OCI-LY3 (cell line): ENCODE measurements around the gene RAET1E.
A peak's percentile ranks its signal among the peaks of the same experiment; 100 is the strongest.

Source experiments
- H2AFZ ChIP-seq: fragments of 200-600, 300-600 bp; shearing (Covaris generic); 2 replicates; pipeline ENCODE4 v1.6.0; 2014; ENCODE audit warnings: antibody characterized with exemption, low read depth, low read length
- H3K27ac ChIP-seq: fragments of 200-600, 300-600 bp; sonication (generic); 2 replicates; pipeline ENCODE4 v1.5.1; 2014; ENCODE audit warnings: mild to moderate bottlenecking, low read length, moderate library complexity, mixed read lengths
- H3K27me3 ChIP-seq: fragments of 200-600, 300-600 bp; sonication (generic); 2 replicates; pipeline ENCODE4 v1.6.1; 2014; ENCODE audit warnings: low read depth, low read length, mixed read lengths
- H3K36me3 ChIP-seq: fragments of 200-600, 300-600 bp; sonication (generic); replicated peaks from 2 replicates; pipeline ENCODE3; 2014; ENCODE audit warnings: low read depth, low read length, mixed read lengths
- H3K4me1 ChIP-seq: fragments of 300-600, 200-600 bp; sonication (generic); 2 replicates; pipeline ENCODE4 v1.6.1; 2014; ENCODE audit warnings: low read length, mixed read lengths
- H3K4me2 ChIP-seq: fragments of 200-600, 300-600 bp; sonication (generic); 2 replicates; pipeline ENCODE4 v1.6.1; 2014; ENCODE audit warnings: low read length, mixed read lengths
- H3K4me3 ChIP-seq: fragments of 300-600, 200-600 bp; sonication (generic); 2 replicates; pipeline ENCODE4 v1.5.1; 2014; ENCODE audit warnings: antibody characterized with exemption, mild to moderate bottlenecking, low read length, moderate library complexity
- H3K79me2 ChIP-seq: fragments of 300-600, 200-600 bp; shearing (Covaris generic); 2 replicates; pipeline ENCODE4 v1.6.1; 2014; ENCODE audit warnings: mild to moderate bottlenecking, low read length, mixed read lengths
- H3K9ac ChIP-seq: fragments of 300-600, 200-600 bp; shearing (Covaris generic); 2 replicates; pipeline ENCODE4 v1.6.0; 2014; ENCODE audit warnings: mild to moderate bottlenecking, low read length, moderate library complexity
- H3K9me3 ChIP-seq: fragments of 200-600, 300-600 bp; shearing (Covaris generic); 2 replicates; pipeline ENCODE4 v1.6.1; 2014; ENCODE audit warnings: low read length, mixed read lengths; ENCODE audit not compliant: insufficient read depth
- H4K20me1 ChIP-seq: fragments of 200-600, 300-600 bp; sonication (generic); 2 replicates; pipeline ENCODE4 v1.6.1; 2016; ENCODE audit warnings: low read length, mixed read lengths; ENCODE audit not compliant: insufficient read depth
- CTCF ChIP-seq: fragments of 200-600, 300-600 bp; sonication (generic); IDR thresholded peaks from 2 replicates; pipeline ENCODE4 v1.5.1; 2014; ENCODE audit warnings: antibody characterized with exemption, low read length, low read depth
- EZH2phosphoT487 ChIP-seq: fragments of 200-600 bp; shearing (Covaris generic); IDR thresholded peaks from 2 replicates; pipeline ENCODE4 v1.6.1; 2018; ENCODE audit warnings: antibody characterized with exemption, mixed run types, low read depth

The RAET1E gene

GRCh38 chr6:149899926-149900619 lies 2.2 kb upstream of the RAET1E start:
- Histone ChIP-seq H3K4me1 (no peaks in the 10 kb centered on the region), H3K27me3 (no peaks in the 10 kb centered on the region), H3K9me3 (no peaks in the 10 kb centered on the region), H3K27ac (no peak overlapping the region), H2AFZ (no peak overlapping the region), H3K9ac (no peak overlapping the region), H3K4me3 (no peak overlapping the region), H4K20me1 (no peaks in the 10 kb centered on the region), H3K79me2 (no peaks in the 10 kb centered on the region), H3K36me3 (no peaks in the 10 kb centered on the region), H3K4me2 (no peak overlapping the region)
- TF ChIP-seq EZH2phosphoT487 (no peak), CTCF (no peak)

- H3K36me3 ChIP-seq, result no peaks in the 10 kb centered on the region
- H3K79me2 ChIP-seq, result no peaks in the 10 kb centered on the region
- H3K9me3 ChIP-seq, result no peaks in the 10 kb centered on the region
- TF ChIP-seq EZH2phosphoT487 (no peak), CTCF (no peak)
- no peak overlapping the region for H2AFZ ChIP-seq
- H4K20me1 ChIP-seq, result no peaks in the 10 kb centered on the region
- H3K27ac ChIP-seq, result no peak overlapping the region
- no peak overlapping the region for H3K4me2 ChIP-seq
- H3K4me1 ChIP-seq, result no peaks in the 10 kb centered on the region
- no peaks in the 10 kb centered on the region for H3K27me3 ChIP-seq
- no peak overlapping the region for H3K9ac ChIP-seq
- no peak overlapping the region for H3K4me3 ChIP-seq
Observed at GRCh38 chr6:149899486-149899885, 1.6 kb upstream of the RAET1E start.

- no peaks in the 10 kb centered on the region for H3K9me3 ChIP-seq
- no peaks in the 10 kb centered on the region for H3K79me2 ChIP-seq
- no peaks in the 10 kb centered on the region for H3K27me3 ChIP-seq
- H3K4me2 ChIP-seq, result no peak overlapping the region
- no peak overlapping the region for H3K9ac ChIP-seq
- no peaks in the 10 kb centered on the region for H4K20me1 ChIP-seq
- no peak for TF ChIP-seq CTCF
- TF ChIP-seq EZH2phosphoT487, result no peak
- no peak overlapping the region for H3K27ac ChIP-seq
- no peaks in the 10 kb centered on the region for H3K36me3 ChIP-seq
- no peaks in the 10 kb centered on the region for H3K4me1 ChIP-seq
- H2AFZ ChIP-seq, result no peak overlapping the region
- H3K4me3 ChIP-seq, result no peak overlapping the region
Observed at GRCh38 chr6:149898966-149899365, 1.1 kb upstream of the RAET1E start.

- Histone ChIP-seq H3K4me3 (peak overlapping the region; percentile 40; the same call in 1 of the 2 replicates), H4K20me1 (no peaks in the 10 kb centered on the region), H3K36me3 (no peaks in the 10 kb centered on the region), H3K9me3 (no peaks in the 10 kb centered on the region), H2AFZ (peak overlapping the region; percentile 46; the same call in 1 of the 2 replicates), H3K27me3 (no peaks in the 10 kb centered on the region), H3K4me2 (peak overlapping the region; percentile 46), H3K27ac (no peak overlapping the region), H3K4me1 (no peaks in the 10 kb centered on the region), H3K9ac (no peak overlapping the region), H3K79me2 (no peaks in the 10 kb centered on the region)
- TF ChIP-seq CTCF, result no peak
- TF ChIP-seq EZH2phosphoT487, result no peak
Observed at GRCh38 chr6:149897015-149897697, 757 bp downstream of the RAET1E start.
